GM19324 (cell line): ENCODE data around the gene PCYT2.

Experiments
- ATAC-seq: cut with Tn5 transposase; IDR thresholded peaks from one replicate; pipeline ENCODE4 v1.9.1; 2021; ENCODE audit warnings: mild to moderate bottlenecking, moderate library complexity; ENCODE audit not compliant: unreplicated experiment, low FRiP score

PCYT2 gene

GRCh38 chr17:81944858-81945257 lies 33.7 kb upstream of the PCYT2 start:
- ATAC-seq = no peak

- ATAC-seq = no peak
These were observed 31.0 kb upstream of the PCYT2 start for GRCh38 chr17:81942167-81942553.

- ATAC-seq = no peak
These were observed 30.4 kb upstream of the PCYT2 start for GRCh38 chr17:81941484-81942166.

GRCh38 chr17:81940538-81941483 lies 29.6 kb upstream of the PCYT2 start:
- ATAC-seq = no peak

GRCh38 chr17:81939881-81940385 lies 28.7 kb upstream of the PCYT2 start:
- ATAC-seq = no peak

- ATAC-seq = no peak
These were observed 28.0 kb upstream of the PCYT2 start for GRCh38 chr17:81939218-81939617.

GRCh38 chr17:81935709-81936084 lies 24.5 kb upstream of the PCYT2 start:
- no peak for ATAC-seq

GRCh38 chr17:81934850-81935708 lies 23.9 kb upstream of the PCYT2 start:
- ATAC-seq = no peak

GRCh38 chr17:81934098-81934757 lies 23.0 kb upstream of the PCYT2 start:
- ATAC-seq = no peak

GRCh38 chr17:81933178-81933699 lies 22.0 kb upstream of the PCYT2 start:
- no peak for ATAC-seq

- no peak for ATAC-seq
These were observed 21.3 kb upstream of the PCYT2 start for GRCh38 chr17:81932333-81932983.

- ATAC-seq = no peak
These were observed 20.5 kb upstream of the PCYT2 start for GRCh38 chr17:81931557-81932332.

- no peak for ATAC-seq
These were observed 20.0 kb upstream of the PCYT2 start for GRCh38 chr17:81931189-81931556.

GRCh38 chr17:81930142-81931125 lies 19.2 kb upstream of the PCYT2 start:
- no peak for ATAC-seq

- ATAC-seq = no peak
These were observed 18.3 kb upstream of the PCYT2 start for GRCh38 chr17:81929253-81930141.

GRCh38 chr17:81928544-81929252 lies 17.5 kb upstream of the PCYT2 start:
- no peak for ATAC-seq
